H1 (cell line): ENCODE results near the gene EPHB1. TPM values are rescaled to one million over a fixed set of nuclear protein-coding genes. Genes with fewer than 3 reads are reported as not detected.

Experiments
- CTCF ChIA-PET: fragments of 300-600 bp; sonication (Branson Sonifier 250); formaldehyde crosslinking; loops from one replicate; lab custom pipeline; 2021; ENCODE audit not compliant: partially characterized antibody; lab: Charles Lee
- POLR2A ChIA-PET: fragments of 300-600 bp; sonication (Branson Sonifier 250); formaldehyde crosslinking; loops from one replicate; lab custom pipeline; 2021; ENCODE audit warnings: inconsistent platforms; ENCODE audit not compliant: partially characterized antibody; lab: Charles Lee
- DNase-seq, 2 experiments: peaks; one replicate each; pipeline versions ENCODE4 v3.0.0 to v3.0.0-alpha.2; 2010 to 2022; ENCODE audit warnings: low spot score in 2 of 2, low read depth in 1 of 2, mixed read lengths in 1 of 2
- FAIRE-seq: peaks from 2 replicates; lab custom pipeline; 2011; peaks lifted over from hg19 to GRCh38; lab: Jason Lieb, UNC
- H2AFZ ChIP-seq: 2 replicates; pipeline ENCODE4 v1.8.1; 2012; ENCODE audit warnings: low read length, inconsistent platforms
- H2AK5ac ChIP-seq: 2 replicates; pipeline ENCODE4 v1.6.1; 2013; ENCODE audit warnings: low read depth, low read length
- H2BK120ac ChIP-seq: replicated peaks from 2 replicates; pipeline ENCODE3; 2013; ENCODE audit warnings: low read depth, low read length, inconsistent platforms
- H2BK12ac ChIP-seq: 2 replicates; pipeline ENCODE4 v1.6.1; 2013; ENCODE audit warnings: low read depth, low read length
- H2BK15ac ChIP-seq: 2 replicates; pipeline ENCODE4 v1.6.1; 2013; ENCODE audit warnings: low read length
- H2BK20ac ChIP-seq: 2 replicates; pipeline ENCODE4 v1.6.1; 2013; ENCODE audit warnings: low read length
- H2BK5ac ChIP-seq: 2 replicates; pipeline ENCODE4 v1.6.1; 2013; ENCODE audit warnings: low read depth, low read length
- H3K14ac ChIP-seq: 2 replicates; pipeline ENCODE4 v1.6.1; 2013; ENCODE audit warnings: inconsistent platforms; ENCODE audit not compliant: insufficient read length
- H3K18ac ChIP-seq: 2 replicates; pipeline ENCODE4 v1.6.1; 2013; ENCODE audit warnings: low read length; ENCODE audit errors: extremely low read depth
- H3K23ac ChIP-seq: 2 replicates; pipeline ENCODE4 v1.6.1; 2013; ENCODE audit warnings: inconsistent platforms; ENCODE audit not compliant: insufficient read length
- H3K23me2 ChIP-seq: 2 replicates; pipeline ENCODE4 v1.6.1; 2013; ENCODE audit warnings: low read depth, low read length
- H3K27ac ChIP-seq: 2 replicates; pipeline ENCODE4 v1.6.1; 2011; ENCODE audit warnings: low read depth, low read length, inconsistent platforms
- H3K27me3 ChIP-seq, 4 experiments: replicated peaks in 1 of 4; 1 replicate in 1 of 4; 2 replicates in 3 of 4; pipeline versions ENCODE4 v1.6.1 to v1.8.1; 2011 to 2013; ENCODE audit warnings: low read length in 3 of 4, mild to moderate bottlenecking in 3 of 4, inconsistent platforms in 2 of 4, mixed read lengths in 2 of 4, moderate library complexity in 1 of 4; ENCODE audit not compliant: control insufficient read depth in 3 of 4, insufficient read depth in 3 of 4; ENCODE audit errors: extremely low read depth in 1 of 4
- H3K36me3 ChIP-seq, 4 experiments: 2 replicates each; pipeline versions ENCODE4 v1.6.1 to v1.8.1; 2011 to 2013; ENCODE audit warnings: mild to moderate bottlenecking in 4 of 4, low read length in 3 of 4, moderate library complexity in 2 of 4, control low read depth in 1 of 4, inconsistent platforms in 1 of 4; ENCODE audit not compliant: insufficient read depth in 4 of 4, control insufficient read depth in 2 of 4
- H3K4ac ChIP-seq: replicated peaks from 2 replicates; pipeline ENCODE3; 2013; ENCODE audit warnings: low read length, low read depth, mixed read lengths, inconsistent platforms; ENCODE audit not compliant: insufficient read length
- H3K4me1 ChIP-seq, 4 experiments: replicated peaks in 1 of 4; 1 replicate in 1 of 4; 2 replicates in 3 of 4; pipeline versions ENCODE4 v1.6.1 to v1.8.1; 2011 to 2013; ENCODE audit warnings: low read length in 3 of 4, inconsistent platforms in 2 of 4, mixed read lengths in 1 of 4; ENCODE audit not compliant: insufficient read depth in 4 of 4, control insufficient read depth in 3 of 4
- H3K4me2 ChIP-seq, 2 experiments: 2 replicates each; pipeline versions ENCODE4 v1.6.1 to v1.8.1; 2011 to 2013; ENCODE audit warnings: low read depth in 2 of 2, low read length in 2 of 2, control low read depth in 1 of 2, inconsistent platforms in 1 of 2, mild to moderate bottlenecking in 1 of 2; ENCODE audit not compliant: insufficient read depth in 1 of 2
- H3K4me3 ChIP-seq, 4 experiments: fragments of 200-600, 300-600 bp in 1 of 4; sonication (generic), shearing (Covaris generic), sonication (Bioruptor Twin) in 1 of 4; 2 replicates each; pipeline versions ENCODE4 v1.5.1 to v1.8.1; 2011 to 2016; ENCODE audit warnings: low read length in 4 of 4, low read depth in 3 of 4, control low read depth in 2 of 4, inconsistent platforms in 2 of 4, mild to moderate bottlenecking in 2 of 4, mixed read lengths in 1 of 4, moderate library complexity in 1 of 4; ENCODE audit not compliant: insufficient read depth in 2 of 4; ENCODE audit errors: extremely low read depth in 1 of 4
- H3K56ac ChIP-seq: replicated peaks from 2 replicates; pipeline ENCODE3; 2013; ENCODE audit warnings: low read depth, mild to moderate bottlenecking, mixed read lengths, low read length, inconsistent platforms; ENCODE audit not compliant: insufficient read length
- H3K79me1 ChIP-seq: 2 replicates; pipeline ENCODE4 v1.6.1; 2013; ENCODE audit warnings: low read depth, low read length, control low read depth
- H3K79me2 ChIP-seq, 2 experiments: 2 replicates each; pipeline versions ENCODE4 v1.6.1 to v1.8.1; 2012 to 2013; ENCODE audit warnings: low read length in 2 of 2, mild to moderate bottlenecking in 2 of 2, inconsistent platforms in 1 of 2; ENCODE audit not compliant: insufficient read depth in 2 of 2, control insufficient read depth in 1 of 2
- H3K9ac ChIP-seq, 4 experiments: replicated peaks in 1 of 4; 1 replicate in 1 of 4; 2 replicates in 3 of 4; pipeline versions ENCODE4 v1.6.1 to v1.8.1; 2011 to 2013; ENCODE audit warnings: low read depth in 3 of 4, low read length in 3 of 4, control low read depth in 2 of 4, mild to moderate bottlenecking in 2 of 4, moderate library complexity in 2 of 4, inconsistent platforms in 1 of 4; ENCODE audit errors: extremely low read depth in 1 of 4
- H3K9me3 ChIP-seq, 2 experiments: 2 replicates each; pipeline versions ENCODE4 v1.6.1 to v1.8.1; 2012 to 2013; ENCODE audit warnings: mild to moderate bottlenecking in 2 of 2, moderate library complexity in 2 of 2, control low read depth in 1 of 2, inconsistent platforms in 1 of 2, low read depth in 1 of 2, low read length in 1 of 2, mixed read lengths in 1 of 2; ENCODE audit not compliant: insufficient read depth in 2 of 2
- H4K20me1 ChIP-seq, 2 experiments: replicated peaks in 1 of 2; 2 replicates each; pipeline versions ENCODE3 to v1.8.1; 2011 to 2013; ENCODE audit warnings: inconsistent platforms in 2 of 2, low read length in 2 of 2, mild to moderate bottlenecking in 1 of 2; ENCODE audit not compliant: insufficient read depth in 2 of 2, control insufficient read depth in 1 of 2
- H4K5ac ChIP-seq: 2 replicates; pipeline ENCODE4 v1.6.1; 2013; ENCODE audit warnings: low read length, low read depth, mixed read lengths, inconsistent platforms; ENCODE audit not compliant: insufficient read length
- H4K8ac ChIP-seq: 2 replicates; pipeline ENCODE4 v1.8.0; 2013; ENCODE audit warnings: mild to moderate bottlenecking, moderate library complexity, low read length, inconsistent platforms; ENCODE audit not compliant: insufficient read depth; ENCODE audit errors: extremely low read depth
- H4K91ac ChIP-seq: replicated peaks from 2 replicates; pipeline ENCODE3; 2013; ENCODE audit warnings: low read length, mixed read lengths, inconsistent platforms; ENCODE audit not compliant: insufficient read length
- CHD1 ChIP-seq: IDR thresholded peaks from 2 replicates; pipeline ENCODE4 v1.6.1; 2012; ENCODE audit warnings: low read depth, low read length, improper control_type of control experiment
- CTBP2 ChIP-seq: IDR thresholded peaks from 2 replicates; pipeline ENCODE4 v1.7.0; 2011; ENCODE audit warnings: borderline replicate concordance, mild to moderate bottlenecking, moderate library complexity, mixed read lengths, low read length; ENCODE audit not compliant: insufficient read depth, insufficient read length
- EGR1 ChIP-seq: IDR thresholded peaks from 2 replicates; pipeline ENCODE4 v1.6.1; 2011; ENCODE audit warnings: low read depth, low read length, borderline replicate concordance
- EP300 ChIP-seq, 2 experiments: IDR thresholded peaks; 1 replicate in 1 of 2; 2 replicates in 1 of 2; pipeline ENCODE4 v1.6.1; 2011 to 2012; ENCODE audit warnings: low read depth in 2 of 2, low read length in 2 of 2, mild to moderate bottlenecking in 2 of 2, borderline replicate concordance in 1 of 2, inconsistent platforms in 1 of 2, moderate library complexity in 1 of 2
- FOSL1 ChIP-seq: IDR thresholded peaks from 2 replicates; pipeline ENCODE4 v1.6.1; 2011; ENCODE audit warnings: mild to moderate bottlenecking, low read depth, low read length, moderate library complexity; ENCODE audit not compliant: insufficient read depth
- JUND ChIP-seq: IDR thresholded peaks from 2 replicates; pipeline ENCODE4 v1.6.1; 2011; ENCODE audit warnings: mild to moderate bottlenecking, improper control_type of control experiment, low read length
- KDM1A ChIP-seq: fragments of 200-600, 300-600 bp; sonication (generic); IDR thresholded peaks from 2 replicates; pipeline ENCODE4 v1.7.1; 2016; ENCODE audit warnings: mild to moderate bottlenecking, low read length, borderline replicate concordance
- POLR2A ChIP-seq, 2 experiments: IDR thresholded peaks; 1 replicate in 1 of 2; 2 replicates in 1 of 2; pipeline ENCODE4 v1.6.1; 2011; ENCODE audit warnings: low read depth in 2 of 2, low read length in 2 of 2, mild to moderate bottlenecking in 2 of 2; ENCODE audit errors: control extremely low read depth in 1 of 2
- WGBS, 2 experiments: shearing (Covaris generic) in 1 of 2; methylation state at CpG; one replicate each; pipeline versions ENCODE4 v1.1.6 to v1.1.7; 2013 to 2015; ENCODE audit warnings: low lambda C conversion rate in 2 of 2, mixed read lengths in 2 of 2, inconsistent platforms in 1 of 2, low coverage in 1 of 2, missing lambda C conversion rate in 1 of 2; ENCODE audit not compliant: insufficient replicate concordance in 2 of 2, insufficient coverage in 1 of 2, insufficient read length in 1 of 2; ENCODE audit errors: extremely low coverage in 1 of 2, missing lambda C conversion rate in 1 of 2; 5-methylcytosine and 5-hydroxymethylcytosine counted together
- polyA plus RNA-seq, 7 experiments: library from polyadenylated mRNA; depleted of rRNA in 3 of 7; stranded (reverse) in 5 of 7; unstranded in 2 of 7; fragments of >200 nt in 5 of 7; fragments of 200-250 nt in 2 of 7; gene quantifications; 1 replicate in 5 of 7; 2 replicates in 1 of 7; 4 replicates in 1 of 7; pipeline versions ENCODE4 v1.2.1 to v1.2.3, GENCODE V29; 2011 to 2013; ENCODE audit warnings: missing spikeins in 2 of 7, mixed read lengths in 2 of 7
- total RNA-seq: library from RNA; stranded (reverse); fragmentation: NEBNext Ultra II Directional; extraction: Animal tissue kit (Norgen Biotek cat#: 25700); gene quantifications from 2 replicates; pipeline ENCODE4 v1.2.1, GENCODE V29; 2021

The EPHB1 gene
- total and polyA plus RNA-seq, 2 of the 8 experiments (the other 6 are each of a cell fraction or from before 2014, with no cell fraction given), result 3.5 to 5.9 TPM

- Histone ChIP-seq H2BK15ac (no peak overlapping the region), H3K14ac (no peak overlapping the region), H2AK5ac (no peak overlapping the region), H4K91ac (no peak overlapping the region), H3K36me3 (no peaks in the 10 kb centered on the region), H3K79me2 (no peaks in the 10 kb centered on the region), H4K20me1 (no peaks in the 10 kb centered on the region), H3K56ac (no peak overlapping the region), H3K9ac (no peak overlapping the region), H3K4me3 (no peak overlapping the region), H2BK120ac (no peak overlapping the region), H2BK12ac (no peak overlapping the region), H4K8ac (no peak overlapping the region), H3K27ac (no peak overlapping the region), H3K23ac (no peak overlapping the region), H3K23me2 (no peaks in the 10 kb centered on the region; the same call in 1 of the 2 replicates), H3K27me3 (no peaks in the 10 kb centered on the region), H3K79me1 (no peaks in the 10 kb centered on the region), H3K4me2 (no peak overlapping the region), H2AFZ (no peak overlapping the region), H2BK20ac (no peak overlapping the region), H2BK5ac (no peak overlapping the region), H3K18ac (no peak overlapping the region), H3K4ac (no peak overlapping the region), H4K5ac (no peak overlapping the region), H3K9me3 (no peaks in the 10 kb centered on the region), H3K4me1 (peaks cover 0 to 9% (median 4%) of the 10 kb centered on the region in 4 experiments; a peak in 5 of 7 replicates)
- ChIA-PET CTCF (interaction anchor here (1.2 kb wide), 1 partner anchor 15 kb away, joined by 3 read pairs; no protein-coding TSS in a partner anchor), POLR2A (no interaction called here)
- TF ChIP-seq CTBP2 (no peak), POLR2A (IDR thresholded peaks at IDR 0.05; ENCODE audit: control extremely low read depth in 1 of 2, low read depth in 2 of 2, low read length in 2 of 2) (no peak), CHD1 (no peak), KDM1A (no peak), JUND (no peak), EGR1 (no peak), EP300 (IDR thresholded peaks at IDR 0.05; ENCODE audit: borderline replicate concordance in 1 of 2, low read depth in 2 of 2, low read length in 2 of 2) (no peak), FOSL1 (no peak)
- no peak for DNase-seq
- WGBS, 2 experiments, result 91% methylated on average over 6 of the region's 6 CpGs; no CpG with 5 or more reads in 1 of the 2 experiments
- FAIRE-seq, result no peak
These were observed 362.1 kb downstream of the EPHB1 start for GRCh38 chr3:135157045-135157740.
